HCEC 1CT (cell line): ENCODE data around the gene FKBP5.
A peak's percentile ranks its signal among the peaks of the same experiment; 100 is the strongest.
"Not testable (repeated sequence)": the region's sequence is repeated elsewhere in the genome, so short reads cannot be mapped to it uniquely, and the experiment has no call there.

ENCODE experiments used
- DNase-seq: peaks from one replicate; pipeline ENCODE4 v3.0.0-alpha.2; 2017

Gene FKBP5

DNA sequence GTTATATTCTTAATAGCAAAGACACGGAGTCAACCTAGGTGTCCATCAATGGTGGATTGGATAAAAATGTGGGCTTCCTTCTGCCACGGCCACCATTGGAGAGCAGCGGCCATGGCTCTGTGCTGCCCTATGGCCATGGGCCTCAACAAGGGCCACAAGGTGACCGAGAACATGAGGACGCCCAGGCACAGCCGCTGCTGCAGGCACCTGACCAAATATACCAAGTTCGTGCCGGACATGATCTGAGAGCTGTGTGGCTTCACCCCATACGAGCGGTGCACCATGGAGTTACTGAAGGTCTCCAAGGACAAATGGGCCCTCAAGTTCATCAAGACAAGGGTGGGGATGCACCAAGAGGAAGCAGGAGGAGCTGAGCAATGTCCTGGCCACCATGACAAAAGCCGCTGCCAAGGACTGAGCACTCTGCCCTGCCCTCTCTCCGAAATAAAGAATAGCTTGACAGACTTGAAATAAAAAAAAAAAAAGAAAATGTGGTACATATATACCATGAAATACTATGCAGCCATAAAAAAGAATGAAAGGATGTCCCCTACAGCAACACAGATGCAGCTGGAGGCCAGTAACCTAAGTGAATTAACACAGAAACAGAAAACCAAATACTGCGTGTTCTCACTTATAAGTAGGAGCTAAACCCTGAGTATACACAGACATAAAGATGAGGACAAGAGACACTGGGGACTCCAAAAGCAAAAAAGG lies 81.0 kb downstream of the FKBP5 start:
- no peak for DNase-seq

DNA sequence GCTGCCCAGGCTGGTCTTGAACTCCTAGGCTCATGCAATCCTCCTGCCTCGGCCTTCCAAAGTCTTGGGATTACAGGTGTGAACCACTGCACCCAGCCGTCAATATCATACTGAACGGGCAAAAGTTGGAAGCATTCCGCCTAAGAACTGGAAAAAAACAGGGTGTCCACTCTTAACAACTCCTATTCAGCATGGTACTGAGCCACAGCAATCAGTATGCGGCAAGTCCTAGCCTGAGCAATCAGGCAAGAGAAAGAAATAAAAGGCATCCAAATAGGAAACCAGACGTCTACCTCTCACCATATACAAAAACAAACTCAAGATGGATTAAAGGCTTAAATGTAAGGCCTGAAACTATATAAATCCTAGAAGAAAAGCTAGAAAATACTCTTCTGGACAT lies 83.1 kb downstream of the FKBP5 start:
- no peak for DNase-seq

DNA sequence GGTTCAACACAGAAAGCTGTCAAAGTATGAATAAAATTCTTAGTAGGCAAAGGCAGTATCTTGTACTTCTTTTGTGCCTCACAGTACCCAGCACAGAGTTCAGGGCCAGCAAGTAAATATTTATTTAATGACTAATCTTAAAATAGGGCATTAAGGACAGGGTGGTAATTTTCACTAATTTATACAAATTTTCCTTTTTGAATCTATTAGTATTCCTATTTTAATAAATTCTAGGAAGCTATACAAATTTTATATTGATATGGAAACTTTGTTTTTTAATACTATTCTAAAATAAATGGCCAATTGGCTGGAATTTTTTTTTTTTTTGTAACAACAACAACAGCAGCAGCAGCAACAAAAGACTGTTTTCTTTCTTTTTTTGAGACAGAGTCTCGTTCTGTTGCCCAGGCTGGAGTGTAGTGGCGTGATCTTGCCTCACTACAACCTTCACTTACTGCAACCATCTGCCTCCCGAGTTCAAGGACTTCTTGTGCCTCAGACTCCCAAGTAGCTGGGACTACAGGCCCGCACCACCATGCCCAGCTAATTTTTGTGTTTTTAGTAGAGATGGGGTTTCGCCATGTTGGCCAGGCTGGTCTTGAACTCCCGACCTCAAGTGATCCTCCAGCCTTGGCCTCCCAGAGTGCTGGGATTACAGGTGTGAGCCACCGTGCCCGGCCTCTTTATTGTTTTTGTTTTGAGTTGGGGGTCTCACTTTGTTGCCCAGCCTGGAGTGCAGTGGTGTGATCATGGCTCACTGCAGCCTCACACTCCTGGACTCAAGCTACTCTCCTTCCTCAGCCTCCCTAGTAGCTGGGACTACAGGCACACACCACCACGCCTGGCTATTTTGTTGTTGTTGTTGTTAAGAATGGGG lies 85.2 kb downstream of the FKBP5 start:
- DNase-seq = peak; percentile 45

DNA sequence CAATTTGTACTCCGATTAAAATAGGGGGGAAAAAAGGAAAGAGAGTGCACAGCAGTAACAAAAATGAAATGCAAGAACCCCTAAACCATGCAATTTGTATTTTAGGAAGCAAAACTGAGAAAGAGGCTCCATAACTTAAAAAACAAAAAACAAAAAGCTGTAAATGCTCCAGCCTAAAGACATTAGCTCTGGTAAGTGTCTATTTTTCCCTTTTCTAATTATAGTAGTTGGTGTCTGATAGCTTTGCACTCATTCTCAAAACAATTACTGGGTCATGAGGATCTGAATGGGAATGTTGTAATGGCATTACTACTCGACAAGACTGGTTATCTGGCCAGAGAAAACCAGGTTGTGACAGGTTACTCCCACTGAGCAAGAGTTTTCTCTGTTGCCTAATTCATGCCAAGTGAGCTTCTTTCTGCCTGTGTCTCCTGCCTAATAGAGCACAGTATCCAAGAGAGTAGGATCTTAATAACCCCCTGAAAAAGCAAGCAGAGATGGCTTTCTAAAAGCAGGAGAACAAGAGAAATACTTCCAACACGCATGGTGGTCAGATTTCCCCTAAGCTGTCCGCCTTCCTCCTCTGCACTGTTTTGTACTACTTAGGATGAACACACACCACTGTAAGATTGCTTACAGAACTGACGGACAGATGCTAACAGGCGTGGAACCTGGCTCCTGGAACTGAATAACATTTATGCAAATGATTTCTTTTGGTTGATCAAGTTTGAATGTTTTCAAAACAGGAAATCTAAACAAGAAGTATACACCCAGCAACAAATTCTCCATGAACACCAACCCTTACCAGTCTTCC lies 86.4 kb downstream of the FKBP5 start:
- peak; percentile 48 for DNase-seq

DNA sequence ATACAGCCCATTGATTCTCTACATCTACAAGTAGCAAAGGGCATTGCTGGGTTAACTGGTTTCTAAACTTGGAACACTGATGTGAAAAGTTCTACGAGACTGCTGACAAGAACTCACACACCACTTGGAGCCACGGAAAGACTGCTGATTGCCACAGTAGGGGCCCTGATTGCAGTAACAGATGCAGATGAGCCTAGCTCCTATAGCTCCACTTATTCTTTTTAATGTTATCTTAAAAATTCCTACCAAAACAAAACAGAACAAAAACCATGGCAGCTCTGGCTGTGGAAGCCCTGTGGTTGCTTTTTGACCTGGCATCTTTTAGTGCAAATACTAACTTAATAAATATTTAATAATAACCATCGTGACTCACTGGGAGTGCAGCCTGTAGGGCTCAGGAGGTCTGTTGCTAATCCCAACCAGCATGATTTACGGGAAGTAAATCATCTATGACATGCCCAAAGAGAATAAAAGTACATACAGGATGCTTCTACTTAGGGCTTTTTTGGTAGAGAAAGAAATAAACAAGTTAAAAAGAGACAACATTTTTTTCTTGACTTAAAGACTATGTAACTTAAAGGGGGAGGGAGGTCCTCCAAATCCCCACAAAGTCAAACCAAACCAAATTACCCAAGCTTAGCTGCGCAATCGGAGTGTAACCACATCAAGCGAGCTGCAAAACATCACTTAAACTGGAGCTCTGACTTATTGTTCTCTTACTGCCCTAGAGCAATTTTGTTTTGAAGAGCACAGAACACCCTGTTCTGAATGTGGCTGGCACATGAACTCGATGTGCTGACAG lies 87.2 kb downstream of the FKBP5 start:
- DNase-seq = peak; percentile 93

DNA sequence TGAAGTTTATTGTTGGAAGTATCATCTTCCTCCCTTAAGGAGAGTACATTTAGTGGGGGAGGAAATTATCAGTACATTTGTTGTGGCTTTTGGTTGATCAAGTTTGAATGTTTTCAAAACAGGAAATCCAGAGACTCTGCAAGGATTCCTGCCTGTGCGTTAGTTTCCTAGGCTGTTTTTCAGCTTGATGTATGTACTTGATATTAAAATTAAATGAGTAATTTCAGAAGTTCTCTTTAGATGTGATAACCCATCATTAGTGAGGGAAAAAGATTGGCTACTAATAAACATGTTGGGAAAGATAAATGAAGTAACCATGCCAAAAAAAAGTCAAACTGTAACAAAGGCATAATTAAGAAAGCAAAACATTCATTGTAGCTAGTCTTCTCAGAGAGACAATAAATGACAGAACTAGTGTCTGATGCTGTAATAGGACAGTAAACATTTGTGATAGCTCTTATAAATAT lies 88.0 kb downstream of the FKBP5 start:
- no peak for DNase-seq

DNA sequence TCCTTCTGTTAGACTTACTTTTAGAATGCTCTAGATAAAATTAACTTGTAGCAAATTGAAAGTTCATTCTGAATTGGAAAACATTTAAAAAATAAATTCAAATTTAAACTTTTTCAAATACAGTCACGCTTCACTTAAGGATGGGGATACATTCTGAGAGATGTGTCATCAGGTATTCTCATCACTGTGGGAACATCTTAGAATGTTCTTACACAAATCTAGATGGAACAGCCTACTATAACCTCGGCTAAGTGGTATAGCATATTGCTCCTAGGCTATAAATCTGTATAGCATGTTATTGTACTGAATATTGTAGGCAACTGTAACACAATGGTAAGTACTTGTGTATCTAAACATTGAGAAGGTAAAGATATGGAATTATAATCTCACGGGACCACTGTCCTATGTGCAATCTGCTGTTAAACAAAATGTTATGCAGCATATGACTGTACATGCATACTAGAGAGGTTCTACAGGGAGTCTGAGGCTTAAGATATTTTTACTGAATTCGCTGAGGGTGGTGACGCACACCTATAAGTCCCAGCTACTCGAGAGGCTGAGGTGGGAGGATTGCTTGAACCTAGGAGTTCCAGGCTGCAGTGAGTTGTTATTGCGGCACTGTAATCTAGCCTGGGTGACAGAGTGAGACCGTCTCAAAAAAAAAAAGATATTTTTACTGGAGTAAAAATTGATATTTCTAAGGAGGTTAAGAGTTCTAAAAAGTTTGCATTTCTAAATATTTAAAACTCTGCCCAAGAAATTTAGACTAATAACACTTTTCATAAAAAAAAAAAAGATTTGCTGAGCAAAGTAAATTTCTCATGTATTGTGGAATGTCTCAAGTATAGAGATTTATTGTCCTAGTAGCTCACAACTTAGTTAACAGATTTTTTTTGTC lies 88.7 kb downstream of the FKBP5 start:
- DNase-seq = peak; percentile 32

DNA sequence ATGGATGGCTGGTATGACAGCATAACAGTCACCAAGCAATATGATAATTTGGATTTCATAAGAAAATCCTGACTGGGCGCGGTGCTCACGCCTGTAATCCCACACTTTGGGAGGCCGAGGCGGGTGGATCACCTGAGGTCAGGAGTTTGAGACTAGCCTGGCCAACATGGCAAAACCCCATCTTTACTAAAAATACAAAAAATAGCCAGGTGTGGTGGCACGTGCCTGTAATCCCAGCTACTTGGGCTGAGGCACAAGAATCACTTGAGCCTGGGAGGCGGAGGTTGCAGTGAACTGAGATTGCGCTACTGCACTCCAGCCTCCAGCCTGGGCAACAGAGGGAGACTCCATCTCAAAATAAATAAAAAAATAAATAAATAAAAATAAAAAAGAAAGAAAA lies 90.1 kb downstream of the FKBP5 start:
- not testable (repeated sequence) for DNase-seq

DNA sequence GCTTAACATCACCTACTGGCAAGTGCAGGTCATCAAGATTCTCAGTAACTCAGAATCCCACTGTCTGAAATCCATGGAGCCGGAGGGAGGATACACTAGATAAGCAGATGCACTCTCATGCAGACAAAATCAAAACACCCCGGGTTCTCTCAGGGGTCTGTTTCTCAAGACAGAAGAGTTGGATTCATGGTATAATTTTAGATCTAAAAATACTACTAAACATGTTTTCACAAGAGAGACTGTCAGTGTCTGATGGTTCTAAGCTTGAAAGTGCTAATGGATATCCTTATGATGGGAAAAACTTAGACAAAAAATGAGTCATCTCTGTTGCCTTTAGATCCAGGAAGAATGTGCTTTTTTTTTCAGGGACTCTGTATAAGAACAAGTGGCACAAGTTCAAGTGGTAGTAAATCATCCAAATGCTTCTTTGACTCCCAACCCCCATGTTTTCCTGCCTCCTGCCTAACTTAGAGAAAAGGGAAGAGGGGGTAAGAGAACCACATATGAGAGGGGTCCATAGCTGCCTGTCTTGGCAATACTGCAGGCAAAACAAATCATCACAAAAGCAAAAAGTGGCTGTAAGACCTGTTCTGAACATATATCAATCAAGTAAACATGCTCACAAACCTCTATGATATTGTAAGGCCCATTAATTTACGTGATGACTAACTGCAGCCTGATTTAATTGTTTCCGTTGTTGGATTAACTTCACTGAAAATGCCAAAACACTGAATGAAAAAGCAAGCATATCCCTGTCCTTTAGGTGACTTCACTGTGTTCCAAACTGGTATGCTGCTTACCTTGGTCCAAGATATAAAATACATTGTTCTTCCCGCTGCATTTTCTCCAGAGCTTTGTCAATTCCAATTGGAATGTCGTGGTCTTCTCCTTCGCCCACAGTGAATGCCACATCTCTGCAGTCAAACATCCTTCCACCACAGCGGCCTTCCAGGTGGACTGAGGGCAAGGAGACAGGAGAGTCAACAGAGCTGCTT lies 92.0 kb downstream of the FKBP5 start:
- DNase-seq = peak; percentile 97

DNA sequence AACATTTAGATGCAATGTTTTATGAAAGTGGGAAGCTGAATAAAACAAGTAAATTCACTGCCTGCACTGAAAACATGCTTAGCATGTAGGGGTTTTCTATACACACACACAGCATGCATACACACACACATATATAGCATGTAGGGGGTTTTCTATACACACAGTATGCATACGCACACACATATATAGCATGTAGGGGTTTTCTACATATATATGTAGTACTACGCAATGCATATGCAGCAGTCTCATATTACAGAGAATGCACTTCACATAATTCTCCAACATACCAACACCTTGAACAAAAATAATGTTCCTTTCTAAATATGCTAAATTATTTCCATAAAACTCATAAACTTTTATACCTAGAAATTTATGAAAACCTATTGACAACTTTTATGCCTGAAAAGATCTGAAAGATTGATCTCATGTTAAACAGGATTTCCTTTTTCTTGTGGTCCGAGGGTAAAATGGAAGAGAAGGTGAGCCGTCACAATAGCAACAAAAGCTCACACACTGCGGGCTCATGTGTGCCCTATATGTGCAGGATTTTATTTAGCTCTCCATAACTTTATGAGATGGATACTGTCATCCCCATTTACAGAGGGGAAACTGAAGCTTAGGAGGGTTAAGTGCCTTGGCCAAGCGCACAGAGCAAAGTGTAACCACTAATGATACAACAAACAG lies 94.1 kb downstream of the FKBP5 start:
- DNase-seq = no peak

DNA sequence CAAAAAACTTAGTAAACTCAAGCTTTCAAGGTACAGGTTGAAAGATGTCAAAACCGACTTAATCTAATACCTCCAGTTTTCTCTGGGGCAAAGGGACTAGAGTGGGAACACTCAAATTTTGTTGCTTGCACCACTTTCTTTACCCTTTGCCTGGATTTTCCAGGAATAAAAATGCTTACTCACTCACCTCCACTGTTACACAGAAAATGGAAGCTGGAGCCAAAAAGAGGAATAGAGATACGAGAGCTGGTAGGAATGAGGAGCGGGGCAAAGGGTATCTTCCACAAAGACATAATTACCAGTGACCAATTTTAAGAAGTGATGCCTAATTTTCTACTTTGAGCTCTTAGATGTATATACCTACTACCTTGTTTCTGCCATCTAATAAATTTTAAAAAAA lies 96.5 kb downstream of the FKBP5 start:
- no peak for DNase-seq

DNA sequence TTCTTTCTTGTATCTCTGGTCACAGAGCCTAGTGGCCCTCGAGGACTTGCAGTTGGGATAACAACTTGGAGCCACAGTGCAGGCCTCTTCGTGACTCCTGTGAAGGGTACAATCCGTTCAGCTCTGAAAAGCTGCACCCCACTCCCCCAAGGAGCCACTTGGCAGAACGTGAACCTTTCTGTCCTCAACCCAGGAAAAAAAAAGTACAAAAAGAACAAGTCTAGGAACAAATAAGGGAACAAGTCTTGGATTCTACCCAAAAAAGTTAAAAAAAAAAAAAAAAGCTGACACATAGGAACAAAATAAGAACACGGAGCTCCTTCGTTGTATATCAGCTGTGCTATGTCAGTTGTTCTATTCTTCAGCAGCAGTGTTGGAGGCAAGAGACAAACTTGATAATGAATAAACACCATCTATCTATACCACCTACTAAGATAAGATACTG lies 98.1 kb downstream of the FKBP5 start:
- no peak for DNase-seq

DNA sequence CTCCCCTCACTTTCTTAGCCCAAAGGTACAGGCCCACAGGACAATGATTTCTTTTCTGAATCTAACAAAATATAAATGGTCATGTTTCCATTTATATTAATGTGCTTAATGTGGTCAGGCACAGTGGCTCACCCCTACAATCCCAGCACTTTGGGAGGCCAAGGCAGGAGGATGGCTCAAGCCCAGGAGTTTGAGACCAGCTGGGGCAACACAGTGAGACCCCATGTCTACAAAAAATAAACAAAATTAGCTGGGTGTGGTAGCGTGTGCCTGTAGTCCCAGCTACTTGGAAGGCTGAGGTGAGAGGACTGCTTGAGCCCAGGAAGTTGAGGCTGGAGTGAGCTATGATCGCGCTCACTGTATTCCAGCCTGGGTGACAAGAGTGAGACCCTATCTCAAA lies 98.8 kb downstream of the FKBP5 start:
- no peak for DNase-seq

DNA sequence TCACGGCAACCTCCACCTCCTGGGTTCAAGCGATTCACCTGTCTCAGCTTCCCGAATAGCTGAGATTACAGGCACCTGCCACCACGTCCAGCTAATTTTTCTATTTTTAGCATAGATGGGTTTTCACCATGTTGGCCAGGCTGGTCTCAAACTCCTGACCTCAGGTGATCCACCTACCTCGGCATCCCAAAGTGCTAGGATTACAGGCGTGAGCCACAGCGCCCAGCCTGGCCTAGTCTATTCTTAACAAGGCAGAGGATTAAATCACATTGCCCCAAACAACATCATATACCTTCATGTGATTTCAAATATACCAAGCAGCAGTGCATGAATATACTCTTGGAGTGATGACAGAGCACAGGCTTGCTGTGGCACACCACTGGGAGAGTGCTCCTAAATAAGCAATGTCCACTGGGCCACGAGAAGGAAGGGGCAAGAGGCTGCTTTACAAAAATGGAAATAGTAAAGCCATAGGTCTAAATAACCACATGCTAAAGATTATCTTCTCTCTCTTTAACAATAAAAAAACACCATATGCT lies 99.4 kb downstream of the FKBP5 start:
- no peak for DNase-seq

DNA sequence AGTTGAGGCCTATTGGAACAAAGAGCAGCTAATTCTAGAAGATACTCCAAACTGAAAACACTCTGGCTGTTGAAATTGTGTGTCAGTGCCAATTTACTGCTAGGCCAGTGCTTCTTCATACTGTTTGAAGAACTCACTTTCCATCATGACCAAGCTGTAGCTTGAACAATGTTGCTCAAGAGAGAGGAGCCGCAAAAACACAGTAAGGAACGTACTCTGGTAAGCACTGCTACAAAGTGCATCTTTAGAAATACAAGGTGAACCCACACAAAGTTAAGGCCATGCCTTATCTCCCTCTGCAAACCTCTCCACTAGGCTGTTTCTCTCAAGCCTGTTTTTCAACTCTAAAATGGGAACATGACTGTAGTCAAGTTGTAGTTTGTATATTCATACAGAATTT lies 101.5 kb downstream of the FKBP5 start:
- no peak for DNase-seq

DNA sequence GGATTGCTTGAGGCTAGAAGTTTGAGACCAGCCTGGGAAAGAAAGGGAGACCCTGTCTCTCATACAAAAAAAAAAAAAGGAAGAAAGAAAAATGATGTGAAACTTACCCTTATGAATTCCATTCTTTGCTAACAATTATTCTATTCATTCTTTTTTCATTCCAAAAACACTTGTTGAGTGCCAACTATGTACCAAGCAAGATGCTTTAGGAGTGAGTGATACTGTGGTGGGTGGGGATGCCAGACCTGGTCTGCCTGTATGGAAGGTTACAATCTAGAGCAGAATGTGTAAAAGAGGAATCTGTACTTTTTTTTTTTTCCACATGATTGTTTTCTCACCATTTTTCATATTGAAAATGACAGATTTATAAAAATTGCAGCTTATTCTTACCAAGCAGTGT lies 102.2 kb downstream of the FKBP5 start:
- no peak for DNase-seq

DNA sequence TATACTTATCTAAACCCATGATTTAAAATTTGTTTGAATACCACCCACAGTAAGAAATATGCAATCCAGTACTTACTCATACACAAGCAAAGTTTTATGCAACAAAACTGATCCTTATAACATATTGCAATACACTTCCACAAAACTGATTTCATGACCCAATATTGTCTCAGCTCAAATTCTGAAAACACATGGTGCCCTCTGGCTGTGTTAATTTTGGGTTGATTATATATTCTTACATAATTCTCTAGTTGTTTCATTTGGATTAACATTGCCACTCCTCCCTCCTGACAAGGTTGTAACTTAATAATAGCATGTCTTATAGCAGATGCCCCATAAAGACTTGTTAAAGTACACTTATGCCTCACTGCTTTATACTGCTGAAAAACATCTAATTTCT lies 103.1 kb downstream of the FKBP5 start:
- DNase-seq = peak; percentile 40

DNA sequence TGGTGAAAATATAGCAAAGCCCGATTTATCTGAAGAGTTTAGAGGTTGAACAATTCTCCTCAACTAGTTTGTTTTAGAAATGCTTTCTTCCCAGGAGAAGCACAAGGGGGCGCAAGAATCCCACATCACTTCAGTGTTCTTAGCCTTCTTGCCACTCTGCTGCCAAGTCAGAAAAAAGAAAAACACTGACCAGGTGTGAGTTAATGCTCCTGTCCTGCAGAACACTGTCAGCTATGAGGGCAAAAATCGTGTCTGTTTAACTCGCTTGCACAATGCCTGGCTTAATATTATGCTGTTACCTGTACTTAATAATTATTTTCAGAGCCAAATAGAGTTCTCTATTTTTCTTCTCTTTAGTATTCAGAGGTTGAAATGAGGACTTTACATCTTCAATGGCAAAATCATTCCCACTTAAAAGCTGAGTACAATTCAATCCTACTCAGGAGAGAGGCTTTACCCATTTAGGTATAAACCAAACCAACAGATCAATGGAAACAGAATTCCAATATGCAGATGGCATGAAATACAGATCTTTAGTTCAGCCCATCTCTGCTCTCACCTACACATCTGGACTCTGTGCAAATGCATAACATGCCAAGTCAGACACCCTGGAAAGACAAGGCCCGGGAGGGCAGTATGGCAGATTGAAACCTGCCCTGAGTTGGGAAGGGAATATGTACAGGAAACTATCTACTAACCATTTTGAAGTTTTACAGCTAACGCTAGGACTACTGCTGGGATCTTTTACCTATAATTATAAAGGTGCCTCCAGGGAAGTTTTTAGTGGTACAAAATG lies 104.6 kb downstream of the FKBP5 start:
- peak; percentile 64 for DNase-seq
